Endothelial cell of umbilical vein (primary cell): ENCODE data around the gene IBTK. TPM values are rescaled to one million over a fixed set of nuclear protein-coding genes. Genes with fewer than 3 reads are reported as not detected.
"Not testable (repeated sequence)": the region's sequence is repeated elsewhere in the genome, so short reads cannot be mapped to it uniquely, and the experiment has no call there.

Experiments
- BruUV-seq: library from RNA; stranded (reverse); fragments of 400-500 nt; replicated peaks from 2 replicates; lab custom pipeline; 2021; lab: Mats Ljungman, UMichigan
- CTCF ChIA-PET: fragments of 300-600, 350-600 bp; sonication (Branson Sonifier 250); formaldehyde crosslinking; loops from one replicate; lab custom pipeline; 2021; ENCODE audit warnings: antibody characterized with exemption, inconsistent platforms; lab: Charles Lee
- POLR2A ChIA-PET: fragments of 300-600, 350-600 bp; sonication (Branson Sonifier 250); formaldehyde crosslinking; loops from one replicate; lab custom pipeline; 2021; ENCODE audit warnings: antibody characterized with exemption, inconsistent platforms; lab: Charles Lee
- DNase-seq: peaks from one replicate; pipeline ENCODE4 v3.0.0-alpha.2; 2011; ENCODE audit warnings: low read depth, low spot score
- FAIRE-seq: peaks from 2 replicates; lab custom pipeline; 2011; peaks lifted over from hg19 to GRCh38; lab: Jason Lieb, UNC
- H2AFZ ChIP-seq: 2 replicates; pipeline ENCODE4 v1.6.0; 2012; ENCODE audit warnings: low read depth, low read length, control low read depth, inconsistent platforms
- H3K27ac ChIP-seq: 2 replicates; pipeline ENCODE4 v1.5.1; 2011; ENCODE audit warnings: low read depth, mild to moderate bottlenecking, control low read depth, low read length, moderate library complexity; ENCODE audit not compliant: insufficient read depth
- H3K27me3 ChIP-seq, 2 experiments: 2 replicates each; pipeline versions ENCODE4 v1.6.0 to v1.6.1; 2011; ENCODE audit warnings: low read length in 2 of 2, mixed read lengths in 1 of 2; ENCODE audit not compliant: control insufficient read depth in 2 of 2, insufficient read depth in 2 of 2
- H3K36me3 ChIP-seq, 2 experiments: 2 replicates in 1 of 2; 3 replicates in 1 of 2; pipeline ENCODE4 v1.5.1; 2011; ENCODE audit warnings: low read length in 2 of 2, mild to moderate bottlenecking in 1 of 2, moderate library complexity in 1 of 2; ENCODE audit not compliant: control insufficient read depth in 2 of 2, insufficient read depth in 2 of 2; ENCODE audit errors: extremely low read depth in 1 of 2
- H3K4me1 ChIP-seq: 3 replicates; pipeline ENCODE4 v1.5.1; 2011; ENCODE audit warnings: mild to moderate bottlenecking, low read length; ENCODE audit not compliant: control insufficient read depth, insufficient read depth; ENCODE audit errors: extremely low read depth
- H3K4me2 ChIP-seq: 2 replicates; pipeline ENCODE4 v1.6.1; 2011; ENCODE audit warnings: low read length, control low read depth, mixed read lengths; ENCODE audit not compliant: insufficient read depth
- H3K4me3 ChIP-seq, 3 experiments: fragments of 200-600 bp in 1 of 3; sonication (generic), shearing (Covaris generic) in 1 of 3; replicated peaks in 1 of 3; 2 replicates each; pipeline ENCODE4 v1.5.1; 2011 to 2016; ENCODE audit warnings: control low read depth in 3 of 3, low read length in 3 of 3, mild to moderate bottlenecking in 2 of 3, inconsistent platforms in 1 of 3, low read depth in 1 of 3, moderate library complexity in 1 of 3; ENCODE audit not compliant: insufficient read depth in 1 of 3
- H3K79me2 ChIP-seq: 2 replicates; pipeline ENCODE4 v1.6.0; 2012; ENCODE audit warnings: low read length, inconsistent platforms; ENCODE audit not compliant: control insufficient read depth, insufficient read depth
- H3K9ac ChIP-seq: replicated peaks from 2 replicates; pipeline ENCODE3; 2011; ENCODE audit warnings: low read length, control low read depth; ENCODE audit not compliant: insufficient read depth; ENCODE audit errors: extremely low read depth
- H3K9me1 ChIP-seq: replicated peaks from 3 replicates; pipeline ENCODE4 v1.6.0; 2011; ENCODE audit warnings: mild to moderate bottlenecking, low read length; ENCODE audit not compliant: control insufficient read depth, insufficient read depth; ENCODE audit errors: extremely low read depth
- H3K9me3 ChIP-seq: replicated peaks from 2 replicates; pipeline ENCODE4 v1.5.1; 2012; ENCODE audit warnings: low read length, inconsistent platforms; ENCODE audit not compliant: control insufficient read depth, insufficient read depth
- H4K20me1 ChIP-seq: replicated peaks from 2 replicates; pipeline ENCODE3; 2011; ENCODE audit warnings: mild to moderate bottlenecking, low read length; ENCODE audit not compliant: control insufficient read depth, insufficient read depth; ENCODE audit errors: extremely low read depth
- EZH2 ChIP-seq: IDR thresholded peaks from 2 replicates; pipeline ENCODE4 v1.6.1; 2012; ENCODE audit warnings: borderline replicate concordance, low read depth, mild to moderate bottlenecking, moderate library complexity, low read length, inconsistent platforms; ENCODE audit not compliant: severe bottlenecking
- FOS ChIP-seq: IDR thresholded peaks from 2 replicates; pipeline ENCODE4 v1.6.1; 2011; ENCODE audit warnings: mild to moderate bottlenecking, low read length, moderate library complexity, borderline replicate concordance; ENCODE audit not compliant: insufficient read depth
- GATA2 ChIP-seq: IDR thresholded peaks from 2 replicates; pipeline ENCODE4 v1.7.0; 2011; ENCODE audit warnings: low read depth, mild to moderate bottlenecking, moderate library complexity, mixed read lengths, low read length; ENCODE audit not compliant: insufficient read length, insufficient read depth
- JUN ChIP-seq: IDR thresholded peaks from 2 replicates; pipeline ENCODE4 v1.6.1; 2011; ENCODE audit warnings: borderline replicate concordance, low read depth; ENCODE audit not compliant: insufficient read length, insufficient read depth
- dilution Hi-C: fragments of 300-500 bp; cut with MboI; formaldehyde crosslinking; loops from one replicate; pipeline ENCODE4 v1.15.0; 2019; ENCODE audit warnings: low sequenced_read_pairs; ENCODE audit not compliant: extremely low pct_ligation_motif_present
- intact Hi-C: fragments of 100-400 bp; cut with micrococcal nuclease; formaldehyde crosslinking; loops from one replicate; pipeline ENCODE4 v1.10.0; 2022
- polyA plus RNA-seq, 4 experiments: library from polyadenylated mRNA; depleted of rRNA in 3 of 4; stranded (reverse) in 3 of 4; unstranded in 1 of 4; fragments of >200 nt; gene quantifications; 2 replicates each; pipeline versions ENCODE4 v1.2.1 to v1.2.3, GENCODE V29; 2011 to 2012; ENCODE audit warnings: missing spikeins in 1 of 4
- total RNA-seq: library from RNA; stranded (reverse); gene quantifications from 2 replicates; pipeline ENCODE4 v1.2.3, GENCODE V29; 2021
- TF ChIP-seq, protein P1 (sequence below), 2 donors: IDR thresholded peaks; 1 replicate in 1 of 2; 2 replicates in 1 of 2; pipeline ENCODE4 v1.5.1; 2011; ENCODE audit warnings: low read length in 2 of 2, mild to moderate bottlenecking in 2 of 2, moderate library complexity in 2 of 2, control low read depth in 1 of 2, inconsistent platforms in 1 of 2, low read depth in 1 of 2; ENCODE audit not compliant: insufficient read depth in 1 of 2; ENCODE audit errors: extremely low read depth in 1 of 2

The IBTK gene
- total and polyA plus RNA-seq, 2 donors (not counting 3 experiments of a cell fraction or from before 2014, with no cell fraction given) = 6.7 to 30.5 TPM

DNA sequence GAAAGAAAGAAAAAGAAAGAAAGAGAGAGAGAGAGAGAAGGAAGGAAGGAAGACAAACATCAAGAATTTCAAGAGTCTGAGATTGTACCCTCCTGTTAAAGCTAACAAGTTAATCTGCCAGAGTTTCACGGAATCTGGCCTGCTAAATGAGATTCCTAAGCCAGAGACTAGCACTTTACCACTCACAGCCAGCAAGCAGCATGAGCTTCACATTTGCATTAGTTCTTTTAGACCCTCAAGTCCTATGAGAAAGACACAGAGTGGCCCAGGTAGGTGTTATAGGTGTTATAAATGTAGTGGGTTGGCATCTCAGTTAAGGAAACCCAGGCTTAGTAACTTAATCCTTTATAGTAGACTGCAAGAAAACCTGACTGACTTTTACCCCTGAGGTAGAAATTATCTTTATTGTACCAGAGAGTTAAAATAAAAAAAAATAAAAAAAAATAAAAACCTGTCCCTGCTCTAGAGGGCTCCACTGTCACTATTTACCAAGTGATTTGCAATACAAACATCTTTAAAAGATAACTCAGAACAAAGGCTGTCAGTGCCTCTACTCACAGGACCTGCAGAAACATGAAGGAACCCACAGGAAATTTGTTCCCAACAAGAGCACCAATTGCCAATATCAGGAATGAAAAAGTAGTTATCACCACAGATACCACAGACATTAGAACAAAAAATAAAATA lies 9.7 kb upstream of the IBTK start:
- POLR2A ChIA-PET = no interaction called here
- CTCF ChIA-PET = interaction anchor here (1.5 to 6.4 kb wide), 5 partner anchors 13 to 810 kb away, joined by 3 to 40 read pairs (median 8); partner anchors contain the start of gene UBE3D

GRCh38 chr6:82254722-82255121 lies 7.2 kb upstream of the IBTK start:
- H3K27me3 ChIP-seq, H3K9me3 ChIP-seq, H4K20me1 ChIP-seq, dilution Hi-C loops, H3K36me3 ChIP-seq, H3K27ac ChIP-seq, POLR2A ChIA-PET, DNase-seq, H3K9ac ChIP-seq, H3K4me3 ChIP-seq, BruUV-seq, H3K4me1 ChIP-seq, H3K79me2 ChIP-seq, FAIRE-seq, intact Hi-C loops, H2AFZ ChIP-seq, H3K4me2 ChIP-seq, H3K9me1 ChIP-seq: not testable (repeated sequence)
- CTCF ChIA-PET = interaction anchor here (0.7 to 6.4 kb wide), 7 partner anchors 16 to 865 kb away, joined by 3 to 40 read pairs (median 8); partner anchors contain the start of genes DOP1A and UBE3D

More for the DNA sequence above, 9.7 kb upstream of the IBTK start:
- no TSS peak for BruUV-seq
- no peak for DNase-seq
- Histone ChIP-seq H3K4me2 (no peak overlapping the region), H3K9ac (no peak overlapping the region), H3K27ac (no peak overlapping the region), H3K36me3 (no peaks in the 10 kb centered on the region), H4K20me1 (no peaks in the 10 kb centered on the region), H3K27me3 (no peaks in the 10 kb centered on the region), H3K79me2 (no peaks in the 10 kb centered on the region), H2AFZ (no peak overlapping the region), H3K9me1 (no peaks in the 10 kb centered on the region), H3K4me1 (peaks cover 12% of the 10 kb centered on the region), H3K9me3 (no peaks in the 10 kb centered on the region), H3K4me3 (no peak overlapping the region)
- TF ChIP-seq EZH2 (no peak), FOS (no peak), GATA2 (no peak), JUN (no peak)
- TF ChIP-seq, protein P1, sequence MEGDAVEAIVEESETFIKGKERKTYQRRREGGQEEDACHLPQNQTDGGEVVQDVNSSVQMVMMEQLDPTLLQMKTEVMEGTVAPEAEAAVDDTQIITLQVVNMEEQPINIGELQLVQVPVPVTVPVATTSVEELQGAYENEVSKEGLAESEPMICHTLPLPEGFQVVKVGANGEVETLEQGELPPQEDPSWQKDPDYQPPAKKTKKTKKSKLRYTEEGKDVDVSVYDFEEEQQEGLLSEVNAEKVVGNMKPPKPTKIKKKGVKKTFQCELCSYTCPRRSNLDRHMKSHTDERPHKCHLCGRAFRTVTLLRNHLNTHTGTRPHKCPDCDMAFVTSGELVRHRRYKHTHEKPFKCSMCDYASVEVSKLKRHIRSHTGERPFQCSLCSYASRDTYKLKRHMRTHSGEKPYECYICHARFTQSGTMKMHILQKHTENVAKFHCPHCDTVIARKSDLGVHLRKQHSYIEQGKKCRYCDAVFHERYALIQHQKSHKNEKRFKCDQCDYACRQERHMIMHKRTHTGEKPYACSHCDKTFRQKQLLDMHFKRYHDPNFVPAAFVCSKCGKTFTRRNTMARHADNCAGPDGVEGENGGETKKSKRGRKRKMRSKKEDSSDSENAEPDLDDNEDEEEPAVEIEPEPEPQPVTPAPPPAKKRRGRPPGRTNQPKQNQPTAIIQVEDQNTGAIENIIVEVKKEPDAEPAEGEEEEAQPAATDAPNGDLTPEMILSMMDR (IDR thresholded peaks at IDR 0.05; ENCODE audit: extremely low read depth in 1 of 2, insufficient read depth in 1 of 2, low read depth in 1 of 2, low read length in 2 of 2) = no peak
- no peak for FAIRE-seq
- intact Hi-C loops (no loop called here), dilution Hi-C loops (no loop called here)
